ENCODE results near the gene MAP3K13.

Gene MAP3K13

GRCh38 chr3:185362850-185363661, at the start of gene MAP3K13:
Gene MAP3K13 (plus strand): TSS chr3:185363136. CDS start chr3:185428582, 65,446 bp downstream.
- H3K9me3 ChIP-seq (ENCODE audit: insufficient read depth, low read length), result no peaks in the 10 kb centered on the region
- H3K4me3 ChIP-seq (ENCODE audit: insufficient read length, low read depth), result peak within 1 kb of the TSS; percentile 44
- DNase-seq (ENCODE audit: low read depth, low spot score), result peak; percentile 79
- H3K4me1 ChIP-seq (ENCODE audit: insufficient read depth, insufficient read length), result no peaks in the 10 kb centered on the region
- TF ChIP-seq YY1 (IDR thresholded peaks at IDR 0.05; ENCODE audit: insufficient read depth, insufficient read length) (no peak), ZNF274 (IDR thresholded peaks at IDR 0.05; ENCODE audit: low read depth, low read length) (no peak), SUZ12 (IDR thresholded peaks at IDR 0.05; ENCODE audit: extremely low read depth, insufficient read depth, insufficient read length) (no peak)
- H3K27me3 ChIP-seq (ENCODE audit: insufficient read depth, insufficient read length), result peaks cover 25% of the 10 kb centered on the region
- H3K9ac ChIP-seq (ENCODE audit: insufficient read length, low read depth), result peak within 1 kb of the TSS; percentile 15
- no peaks in the 10 kb centered on the region for H3K36me3 ChIP-seq (ENCODE audit: insufficient read depth, insufficient read length, low read length)

- Histone ChIP-seq H3K4me3 (ENCODE audit: insufficient read length, low read depth) (no peak overlapping the region), H3K27me3 (ENCODE audit: insufficient read depth, insufficient read length) (no peaks in the 10 kb centered on the region), H3K36me3 (ENCODE audit: insufficient read depth, insufficient read length, low read length) (no peaks in the 10 kb centered on the region), H3K9ac (ENCODE audit: insufficient read length, low read depth) (no peak overlapping the region), H3K4me1 (ENCODE audit: insufficient read depth, insufficient read length) (no peaks in the 10 kb centered on the region), H3K9me3 (ENCODE audit: insufficient read depth, low read length) (peaks cover 21% of the 10 kb centered on the region)
- DNase-seq (ENCODE audit: low read depth, low spot score), result no peak
- TF ChIP-seq SUZ12 (IDR thresholded peaks at IDR 0.05; ENCODE audit: extremely low read depth, insufficient read depth, insufficient read length) (no peak), YY1 (IDR thresholded peaks at IDR 0.05; ENCODE audit: insufficient read depth, insufficient read length) (no peak), ZNF274 (IDR thresholded peaks at IDR 0.05; ENCODE audit: low read depth, low read length) (no peak)
These were observed 49.2 kb upstream of the MAP3K13 start for GRCh38 chr3:185313693-185314246.

GRCh38 chr3:185316740-185317412, 46.1 kb upstream of the MAP3K13 start:
- no peak for DNase-seq (ENCODE audit: low read depth, low spot score)
- H3K4me3 ChIP-seq (ENCODE audit: insufficient read length, low read depth), result no peak overlapping the region
- no peak overlapping the region for H3K9ac ChIP-seq (ENCODE audit: insufficient read length, low read depth)
- no peaks in the 10 kb centered on the region for H3K27me3 ChIP-seq (ENCODE audit: insufficient read depth, insufficient read length)
- TF ChIP-seq SUZ12 (IDR thresholded peaks at IDR 0.05; ENCODE audit: extremely low read depth, insufficient read depth, insufficient read length) (no peak), YY1 (IDR thresholded peaks at IDR 0.05; ENCODE audit: insufficient read depth, insufficient read length) (no peak), ZNF274 (IDR thresholded peaks at IDR 0.05; ENCODE audit: low read depth, low read length) (no peak)
- no peaks in the 10 kb centered on the region for H3K4me1 ChIP-seq (ENCODE audit: insufficient read depth, insufficient read length)
- no peaks in the 10 kb centered on the region for H3K9me3 ChIP-seq (ENCODE audit: insufficient read depth, low read length)
- H3K36me3 ChIP-seq (ENCODE audit: insufficient read depth, insufficient read length, low read length), result no peaks in the 10 kb centered on the region

GRCh38 chr3:185317674-185318073, 45.3 kb upstream of the MAP3K13 start:
- no peak overlapping the region for H3K4me3 ChIP-seq (ENCODE audit: insufficient read length, low read depth)
- DNase-seq (ENCODE audit: low read depth, low spot score), result no peak
- no peaks in the 10 kb centered on the region for H3K9me3 ChIP-seq (ENCODE audit: insufficient read depth, low read length)
- TF ChIP-seq YY1 (IDR thresholded peaks at IDR 0.05; ENCODE audit: insufficient read depth, insufficient read length), result no peak
- no peak for TF ChIP-seq ZNF274 (IDR thresholded peaks at IDR 0.05; ENCODE audit: low read depth, low read length)
- no peak for TF ChIP-seq SUZ12 (IDR thresholded peaks at IDR 0.05; ENCODE audit: extremely low read depth, insufficient read depth, insufficient read length)
- H3K36me3 ChIP-seq (ENCODE audit: insufficient read depth, insufficient read length, low read length), result no peaks in the 10 kb centered on the region
- H3K9ac ChIP-seq (ENCODE audit: insufficient read length, low read depth), result no peak overlapping the region
- H3K4me1 ChIP-seq (ENCODE audit: insufficient read depth, insufficient read length), result no peaks in the 10 kb centered on the region
- no peaks in the 10 kb centered on the region for H3K27me3 ChIP-seq (ENCODE audit: insufficient read depth, insufficient read length)

- no peak overlapping the region for H3K4me3 ChIP-seq (ENCODE audit: insufficient read length, low read depth)
- H3K36me3 ChIP-seq (ENCODE audit: insufficient read depth, insufficient read length, low read length), result no peaks in the 10 kb centered on the region
- no peaks in the 10 kb centered on the region for H3K4me1 ChIP-seq (ENCODE audit: insufficient read depth, insufficient read length)
- no peaks in the 10 kb centered on the region for H3K27me3 ChIP-seq (ENCODE audit: insufficient read depth, insufficient read length)
- H3K9me3 ChIP-seq (ENCODE audit: insufficient read depth, low read length), result no peaks in the 10 kb centered on the region
- TF ChIP-seq ZNF274 (IDR thresholded peaks at IDR 0.05; ENCODE audit: low read depth, low read length), result no peak
- no peak for TF ChIP-seq YY1 (IDR thresholded peaks at IDR 0.05; ENCODE audit: insufficient read depth, insufficient read length)
- TF ChIP-seq SUZ12 (IDR thresholded peaks at IDR 0.05; ENCODE audit: extremely low read depth, insufficient read depth, insufficient read length), result no peak
- no peak for DNase-seq (ENCODE audit: low read depth, low spot score)
- H3K9ac ChIP-seq (ENCODE audit: insufficient read length, low read depth), result no peak overlapping the region
These were observed 44.8 kb upstream of the MAP3K13 start for GRCh38 chr3:185318141-185318540.

- H3K4me1 ChIP-seq (ENCODE audit: insufficient read depth, insufficient read length), result no peaks in the 10 kb centered on the region
- no peak for DNase-seq (ENCODE audit: low read depth, low spot score)
- TF ChIP-seq SUZ12 (IDR thresholded peaks at IDR 0.05; ENCODE audit: extremely low read depth, insufficient read depth, insufficient read length) (no peak), ZNF274 (IDR thresholded peaks at IDR 0.05; ENCODE audit: low read depth, low read length) (no peak), YY1 (IDR thresholded peaks at IDR 0.05; ENCODE audit: insufficient read depth, insufficient read length) (no peak)
- H3K27me3 ChIP-seq (ENCODE audit: insufficient read depth, insufficient read length), result peaks cover under 1% of the 10 kb centered on the region
- H3K4me3 ChIP-seq (ENCODE audit: insufficient read length, low read depth), result no peak overlapping the region
- H3K36me3 ChIP-seq (ENCODE audit: insufficient read depth, insufficient read length, low read length), result no peaks in the 10 kb centered on the region
- H3K9ac ChIP-seq (ENCODE audit: insufficient read length, low read depth), result no peak overlapping the region
- H3K9me3 ChIP-seq (ENCODE audit: insufficient read depth, low read length), result no peaks in the 10 kb centered on the region
These were observed 43.1 kb upstream of the MAP3K13 start for GRCh38 chr3:185319801-185320200.

- H3K9ac ChIP-seq (ENCODE audit: insufficient read length, low read depth), result no peak overlapping the region
- H3K4me3 ChIP-seq (ENCODE audit: insufficient read length, low read depth), result no peak overlapping the region
- TF ChIP-seq YY1 (IDR thresholded peaks at IDR 0.05; ENCODE audit: insufficient read depth, insufficient read length), result no peak
- TF ChIP-seq ZNF274 (IDR thresholded peaks at IDR 0.05; ENCODE audit: low read depth, low read length), result no peak
- no peak for TF ChIP-seq SUZ12 (IDR thresholded peaks at IDR 0.05; ENCODE audit: extremely low read depth, insufficient read depth, insufficient read length)
- H3K4me1 ChIP-seq (ENCODE audit: insufficient read depth, insufficient read length), result no peaks in the 10 kb centered on the region
- no peak for DNase-seq (ENCODE audit: low read depth, low spot score)
- H3K9me3 ChIP-seq (ENCODE audit: insufficient read depth, low read length), result no peaks in the 10 kb centered on the region
- peaks cover 12% of the 10 kb centered on the region for H3K27me3 ChIP-seq (ENCODE audit: insufficient read depth, insufficient read length)
- no peaks in the 10 kb centered on the region for H3K36me3 ChIP-seq (ENCODE audit: insufficient read depth, insufficient read length, low read length)
These were observed 42.0 kb upstream of the MAP3K13 start for GRCh38 chr3:185320949-185321348.
